ENCODE measurements around the gene TTYH2.

DNA sequence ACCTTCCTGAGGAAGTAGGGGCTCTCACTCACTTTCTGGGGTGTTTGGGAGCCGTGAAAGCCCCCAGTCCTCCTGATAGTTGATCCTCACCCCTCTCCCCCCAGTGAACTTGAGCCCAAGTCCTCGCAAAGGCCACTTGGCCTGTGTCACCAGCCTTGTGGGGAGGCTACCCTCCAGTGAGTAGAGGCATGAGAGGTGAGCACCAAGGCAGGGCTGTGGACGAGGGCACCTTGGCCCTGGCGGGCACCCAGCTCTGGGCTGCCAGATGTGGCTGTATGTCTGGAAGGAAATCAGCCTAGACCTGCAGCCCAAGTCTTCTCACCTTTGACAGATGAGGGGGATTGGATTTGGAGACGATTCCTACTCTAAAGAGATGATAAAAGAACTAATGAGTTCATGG lies 3.1 kb downstream of the TTYH2 start:
- TF ChIP-seq, protein P1, sequence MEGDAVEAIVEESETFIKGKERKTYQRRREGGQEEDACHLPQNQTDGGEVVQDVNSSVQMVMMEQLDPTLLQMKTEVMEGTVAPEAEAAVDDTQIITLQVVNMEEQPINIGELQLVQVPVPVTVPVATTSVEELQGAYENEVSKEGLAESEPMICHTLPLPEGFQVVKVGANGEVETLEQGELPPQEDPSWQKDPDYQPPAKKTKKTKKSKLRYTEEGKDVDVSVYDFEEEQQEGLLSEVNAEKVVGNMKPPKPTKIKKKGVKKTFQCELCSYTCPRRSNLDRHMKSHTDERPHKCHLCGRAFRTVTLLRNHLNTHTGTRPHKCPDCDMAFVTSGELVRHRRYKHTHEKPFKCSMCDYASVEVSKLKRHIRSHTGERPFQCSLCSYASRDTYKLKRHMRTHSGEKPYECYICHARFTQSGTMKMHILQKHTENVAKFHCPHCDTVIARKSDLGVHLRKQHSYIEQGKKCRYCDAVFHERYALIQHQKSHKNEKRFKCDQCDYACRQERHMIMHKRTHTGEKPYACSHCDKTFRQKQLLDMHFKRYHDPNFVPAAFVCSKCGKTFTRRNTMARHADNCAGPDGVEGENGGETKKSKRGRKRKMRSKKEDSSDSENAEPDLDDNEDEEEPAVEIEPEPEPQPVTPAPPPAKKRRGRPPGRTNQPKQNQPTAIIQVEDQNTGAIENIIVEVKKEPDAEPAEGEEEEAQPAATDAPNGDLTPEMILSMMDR (IDR thresholded peaks at IDR 0.05) = no peak
- no peak for TF ChIP-seq POLR2A (IDR thresholded peaks at IDR 0.05)
- no peak for TF ChIP-seq EP300 (IDR thresholded peaks at IDR 0.05)
- TF ChIP-seq POLR2AphosphoS5 (IDR thresholded peaks at IDR 0.05) = no peak

All from sigmoid colon (tissue), 4 donors.